GM12875 (cell line): ENCODE data around the gene ADAM10.

Experiments
- H3K4me3 ChIP-seq: one replicate; pipeline ENCODE4 v1.5.1; 2011; ENCODE audit warnings: low read depth, low read length, control low read depth
- TF ChIP-seq, protein P1 (sequence below): IDR thresholded peaks from 2 replicates; pipeline ENCODE4 v1.5.1; 2011; ENCODE audit warnings: low read depth, mild to moderate bottlenecking, control low read depth, inconsistent platforms, low read length, moderate library complexity, borderline replicate concordance; ENCODE audit not compliant: insufficient read depth

The ADAM10 gene

DNA sequence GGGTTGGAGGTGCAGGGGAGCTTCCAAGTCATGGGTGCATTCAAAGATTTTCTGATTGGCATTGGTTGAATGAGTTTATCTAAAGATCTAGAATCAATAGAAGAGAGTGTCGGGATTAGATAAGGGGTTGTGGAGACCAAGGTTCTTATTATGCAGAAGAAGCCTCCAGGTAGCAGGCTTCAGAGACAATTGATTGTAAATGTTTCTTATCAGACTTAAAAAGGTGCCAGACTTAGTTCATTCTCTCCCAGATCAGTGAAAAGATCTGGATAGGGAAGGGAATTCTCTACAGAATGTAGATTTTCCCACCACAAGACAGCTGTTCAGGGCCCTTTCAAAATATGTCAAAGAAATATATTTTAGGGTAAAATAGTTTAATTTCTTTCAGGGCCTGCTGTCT, 188.2 kb downstream of the ADAM10 start:
- H3K4me3 ChIP-seq: no peak overlapping the region
- TF ChIP-seq, protein P1, sequence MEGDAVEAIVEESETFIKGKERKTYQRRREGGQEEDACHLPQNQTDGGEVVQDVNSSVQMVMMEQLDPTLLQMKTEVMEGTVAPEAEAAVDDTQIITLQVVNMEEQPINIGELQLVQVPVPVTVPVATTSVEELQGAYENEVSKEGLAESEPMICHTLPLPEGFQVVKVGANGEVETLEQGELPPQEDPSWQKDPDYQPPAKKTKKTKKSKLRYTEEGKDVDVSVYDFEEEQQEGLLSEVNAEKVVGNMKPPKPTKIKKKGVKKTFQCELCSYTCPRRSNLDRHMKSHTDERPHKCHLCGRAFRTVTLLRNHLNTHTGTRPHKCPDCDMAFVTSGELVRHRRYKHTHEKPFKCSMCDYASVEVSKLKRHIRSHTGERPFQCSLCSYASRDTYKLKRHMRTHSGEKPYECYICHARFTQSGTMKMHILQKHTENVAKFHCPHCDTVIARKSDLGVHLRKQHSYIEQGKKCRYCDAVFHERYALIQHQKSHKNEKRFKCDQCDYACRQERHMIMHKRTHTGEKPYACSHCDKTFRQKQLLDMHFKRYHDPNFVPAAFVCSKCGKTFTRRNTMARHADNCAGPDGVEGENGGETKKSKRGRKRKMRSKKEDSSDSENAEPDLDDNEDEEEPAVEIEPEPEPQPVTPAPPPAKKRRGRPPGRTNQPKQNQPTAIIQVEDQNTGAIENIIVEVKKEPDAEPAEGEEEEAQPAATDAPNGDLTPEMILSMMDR: no peak

DNA sequence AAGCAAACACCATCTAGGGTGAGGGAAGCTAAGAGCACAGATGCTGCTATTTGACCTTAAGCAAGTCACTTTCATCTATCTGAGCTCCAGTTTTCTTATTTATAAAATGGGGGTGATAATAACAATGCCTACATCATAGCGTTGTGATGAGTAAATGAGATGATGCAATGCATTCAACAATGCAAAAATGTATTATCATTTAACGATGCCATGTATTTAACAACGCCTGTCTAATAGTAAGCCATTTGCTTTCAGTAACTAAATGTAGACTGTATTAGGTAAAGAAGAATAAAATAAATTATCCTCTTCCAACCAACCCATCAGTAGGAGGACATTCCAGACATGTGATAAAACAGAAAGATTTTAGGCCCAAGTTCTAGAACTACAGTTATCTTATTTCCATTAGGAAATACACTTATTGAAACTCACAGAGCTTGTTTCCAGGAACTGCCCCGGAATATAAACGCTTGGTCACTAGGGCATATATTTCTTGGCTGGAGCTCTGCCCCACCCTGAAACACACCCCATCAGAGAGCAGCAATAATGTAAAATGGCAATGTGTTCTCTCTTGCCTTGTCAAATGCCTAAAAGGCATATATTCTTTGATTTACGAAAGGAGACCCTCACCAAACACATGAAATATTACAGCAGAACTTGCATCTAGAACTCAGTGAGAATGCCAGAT, 189.5 kb downstream of the ADAM10 start:
- no peak overlapping the region for H3K4me3 ChIP-seq
- TF ChIP-seq, protein P1: no peak

DNA sequence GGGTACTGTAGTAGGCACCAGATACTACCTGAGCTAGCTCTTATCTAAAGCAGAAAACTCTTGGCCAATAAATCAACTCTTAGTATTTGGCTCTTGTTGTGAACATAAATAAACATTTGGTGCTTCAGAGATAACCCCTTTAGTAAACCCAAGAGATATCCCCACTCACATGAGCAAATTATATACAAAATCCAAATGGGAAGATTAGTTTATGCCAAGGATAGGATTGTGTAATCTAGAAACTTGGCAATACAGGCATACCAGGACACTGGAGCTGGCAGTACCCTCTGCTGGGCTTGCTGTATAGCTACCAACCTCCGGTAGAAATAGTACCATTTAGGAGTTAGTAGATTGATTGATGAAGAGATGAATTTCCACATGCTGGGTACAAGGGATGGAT, 190.7 kb downstream of the ADAM10 start:
- no peak overlapping the region for H3K4me3 ChIP-seq
- TF ChIP-seq, protein P1: no peak

DNA sequence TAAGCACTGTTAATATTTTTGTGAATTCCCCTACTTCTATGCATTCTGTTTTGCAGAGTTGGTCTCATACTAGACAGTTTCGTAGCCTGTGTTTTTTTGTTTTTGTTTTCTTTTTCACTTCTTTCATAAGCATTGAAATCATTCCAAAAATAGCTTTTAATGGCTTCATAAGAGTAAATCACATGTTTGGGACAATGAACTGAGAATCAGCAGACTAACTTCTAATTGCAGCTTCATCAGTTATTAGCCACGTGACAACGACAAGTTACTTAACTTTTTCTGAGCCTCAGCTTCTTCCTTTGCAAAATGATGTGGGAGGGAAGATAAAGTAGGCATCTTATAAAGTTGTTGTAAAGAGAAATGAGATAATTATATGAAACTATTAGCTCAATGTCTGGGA, 193.0 kb downstream of the ADAM10 start:
- H3K4me3 ChIP-seq: no peak overlapping the region
- TF ChIP-seq, protein P1: no peak

DNA sequence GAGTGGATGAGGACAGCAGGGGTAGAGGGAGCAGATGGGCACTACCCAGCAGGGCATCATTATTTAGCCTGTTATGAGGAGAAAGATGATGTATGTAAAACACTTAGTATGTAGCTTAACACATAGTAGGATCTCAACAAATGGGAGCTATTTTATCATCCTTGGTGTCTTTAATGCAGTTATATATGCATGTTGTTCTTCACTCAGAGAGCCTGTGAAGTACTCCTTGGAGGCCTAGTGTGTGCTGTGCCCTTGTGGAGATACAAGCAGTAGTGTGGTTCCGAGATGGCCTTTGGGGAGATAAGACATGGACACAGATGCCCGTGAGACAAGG, 193.5 kb downstream of the ADAM10 start:
- TF ChIP-seq, protein P1: no peak
- H3K4me3 ChIP-seq: no peak overlapping the region

DNA sequence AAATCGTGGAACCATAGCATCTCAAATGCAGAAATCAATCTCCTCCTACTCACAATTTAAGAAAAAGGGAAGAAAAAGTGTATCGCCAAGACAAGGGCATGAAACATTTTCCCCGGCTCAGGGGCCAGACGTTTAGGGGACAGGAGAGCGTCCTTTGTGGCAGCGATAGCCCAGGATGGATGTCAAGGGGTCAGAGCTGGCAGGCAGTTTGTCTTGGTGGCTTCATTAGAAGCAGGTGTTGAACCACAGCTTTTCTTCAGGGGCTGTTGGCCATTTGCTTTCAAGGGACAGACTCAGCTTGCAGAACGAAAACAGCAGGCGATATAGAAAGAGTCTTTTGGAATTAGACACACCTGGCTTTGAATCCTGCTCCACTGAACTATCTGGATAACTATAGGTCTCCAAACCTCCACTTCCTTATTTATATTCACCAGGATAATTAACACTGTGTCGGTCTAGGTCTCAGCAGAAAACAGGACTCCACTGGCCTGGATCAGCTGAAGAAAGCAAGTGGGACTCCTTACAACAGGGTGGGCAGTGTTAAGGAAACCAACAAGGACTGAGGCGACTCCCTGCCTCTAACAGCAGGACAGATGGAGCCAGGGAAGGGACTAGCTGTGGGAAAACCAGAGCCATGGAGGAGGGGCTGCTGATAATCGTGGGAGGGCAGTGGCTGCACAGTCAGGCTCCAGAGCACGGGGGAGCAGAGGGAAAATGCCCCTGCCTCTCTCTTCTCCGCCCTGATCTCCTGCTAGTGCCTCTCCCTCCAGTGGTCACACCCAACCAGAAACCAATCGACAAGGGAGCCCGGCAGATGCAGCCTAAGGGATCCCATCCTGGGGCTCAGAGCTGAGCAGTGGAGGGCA, 194.1 kb downstream of the ADAM10 start:
- TF ChIP-seq, protein P1: no peak
- H3K4me3 ChIP-seq: no peak overlapping the region

DNA sequence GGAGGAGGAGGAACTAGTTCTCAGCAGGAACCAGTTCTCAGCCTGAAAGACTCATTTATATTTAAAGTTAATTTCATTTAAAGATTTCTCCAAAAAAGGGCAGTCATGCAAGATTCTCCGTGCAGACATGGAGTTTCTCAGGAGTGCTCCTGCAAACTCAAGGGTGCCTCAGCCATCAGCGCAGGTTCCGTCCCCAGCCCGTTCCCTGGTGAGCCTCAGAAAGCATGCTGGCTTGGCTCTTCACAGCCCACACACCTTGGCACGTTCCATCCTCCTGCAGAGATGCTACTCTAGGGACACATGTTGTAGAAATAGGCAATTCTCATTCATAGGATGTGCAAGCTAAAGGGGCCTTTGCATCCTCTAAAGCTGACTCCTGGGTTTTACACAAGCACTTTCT, 194.7 kb downstream of the ADAM10 start:
- TF ChIP-seq, protein P1: no peak
- H3K4me3 ChIP-seq: no peak overlapping the region
